ENCODE results near the gene GASK1A.
"Not testable (repeated sequence)": the region's sequence is repeated elsewhere in the genome, so short reads cannot be mapped to it uniquely, and the experiment has no call there.

Gene GASK1A

DNA sequence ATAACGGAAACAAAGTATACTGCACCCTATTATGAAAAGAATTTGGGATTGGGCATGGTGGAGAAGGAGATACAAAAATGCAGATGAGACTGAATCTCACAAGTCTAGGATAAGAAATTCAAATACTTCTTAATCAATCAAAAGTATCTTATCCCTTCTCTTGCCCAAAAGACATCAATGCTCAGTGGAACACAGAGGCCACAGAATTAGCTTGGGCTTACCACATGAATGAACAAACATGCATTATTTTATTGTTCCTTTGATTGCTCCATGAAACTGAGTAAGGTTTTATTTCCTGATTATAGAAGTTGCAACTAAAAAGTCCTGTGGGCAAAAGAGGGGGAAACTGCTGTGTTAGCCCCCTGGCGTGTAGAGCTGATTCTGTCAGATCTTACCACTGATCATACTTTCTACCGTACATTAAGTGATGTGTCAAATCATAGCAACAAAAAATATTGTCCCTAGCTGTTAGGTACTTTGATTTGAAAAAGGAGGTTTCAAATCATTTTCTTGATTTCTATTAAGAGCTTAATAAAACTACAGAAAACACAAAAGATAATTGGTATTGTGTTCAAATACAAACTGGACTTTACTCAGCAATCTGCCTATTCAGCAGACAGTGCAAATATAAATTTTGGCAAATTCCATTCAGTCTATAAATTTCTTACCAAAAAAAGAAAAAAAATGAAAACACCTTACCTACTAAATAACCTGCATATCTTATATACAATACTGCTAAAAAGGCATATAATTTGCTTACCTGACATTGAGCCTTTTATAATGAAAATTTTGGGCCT, 7.9 kb upstream of the GASK1A start:
- TF ChIP-seq ZNF274 (IDR thresholded peaks at IDR 0.05; ENCODE audit: low read depth, low read length) = no peak

DNA sequence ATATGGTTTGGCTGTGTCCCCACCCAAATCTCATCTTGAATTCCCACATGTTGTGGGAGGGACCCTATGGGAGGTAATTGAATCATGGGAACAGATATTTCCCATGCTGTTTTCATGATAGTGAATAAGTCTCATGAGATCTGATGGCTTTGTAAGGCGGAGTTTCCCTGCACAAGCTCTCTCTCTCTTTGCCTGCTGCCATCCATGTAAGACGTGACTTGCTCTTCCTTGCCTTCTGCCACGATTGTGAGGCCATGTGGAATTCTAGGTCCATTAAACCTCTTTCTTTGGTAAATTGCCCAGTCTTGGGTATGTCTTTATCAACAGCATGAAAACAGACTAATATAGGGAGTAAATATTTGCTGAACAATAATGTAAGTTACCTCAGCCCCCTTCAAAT, 4.2 kb upstream of the GASK1A start:
- H3K4me3 ChIP-seq (ENCODE audit: low read length) = not testable (repeated sequence)

More for the DNA sequence above, 7.9 kb upstream of the GASK1A start:
- H3K4me3 ChIP-seq (ENCODE audit: low read length) = no peak overlapping the region

DNA sequence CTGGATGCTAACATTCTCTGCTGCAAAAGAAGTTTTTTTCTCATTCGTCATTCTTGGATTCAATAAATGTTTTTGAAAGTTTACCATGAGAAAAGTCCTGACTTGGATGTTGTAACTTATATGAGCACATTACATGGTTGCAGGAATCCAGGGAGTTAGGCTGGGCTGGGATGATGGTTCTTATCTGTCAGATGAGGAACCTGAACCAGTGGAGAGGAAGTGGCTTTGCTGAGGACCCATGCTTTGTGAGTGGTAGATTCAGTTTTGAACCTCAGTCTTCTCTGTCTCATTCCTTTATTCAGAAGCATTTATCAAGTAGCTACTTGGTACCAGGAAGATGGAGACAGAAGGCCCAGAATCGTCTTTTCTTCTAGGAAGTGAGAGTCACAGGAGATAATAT, 3.7 kb upstream of the GASK1A start:
- TF ChIP-seq ZNF274 (IDR thresholded peaks at IDR 0.05; ENCODE audit: low read depth, low read length) = no peak
- H3K4me3 ChIP-seq (ENCODE audit: low read length) = no peak overlapping the region

DNA sequence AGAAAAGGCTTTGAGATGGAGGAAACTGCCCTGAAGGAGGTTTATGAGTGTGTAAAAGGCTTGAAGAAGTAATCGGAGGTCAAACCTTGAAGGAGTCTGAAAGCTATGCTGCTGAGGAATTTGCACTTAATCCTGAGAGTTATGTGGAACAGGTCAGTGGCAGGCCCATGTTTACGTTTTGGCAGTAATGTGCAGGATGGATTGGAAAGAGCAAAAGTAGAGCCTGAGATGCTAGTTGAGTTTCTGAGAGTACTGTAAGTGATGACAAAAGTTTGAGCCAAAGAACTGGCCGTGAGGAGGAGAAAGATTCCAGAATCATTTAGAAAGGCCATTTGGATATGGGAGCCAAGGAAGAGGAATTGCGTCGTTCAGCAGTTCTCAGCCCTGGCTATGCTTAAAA, 3.2 kb upstream of the GASK1A start:
- H3K4me3 ChIP-seq (ENCODE audit: low read length) = no peak overlapping the region
- TF ChIP-seq ZNF274 (IDR thresholded peaks at IDR 0.05; ENCODE audit: low read depth, low read length) = no peak

DNA sequence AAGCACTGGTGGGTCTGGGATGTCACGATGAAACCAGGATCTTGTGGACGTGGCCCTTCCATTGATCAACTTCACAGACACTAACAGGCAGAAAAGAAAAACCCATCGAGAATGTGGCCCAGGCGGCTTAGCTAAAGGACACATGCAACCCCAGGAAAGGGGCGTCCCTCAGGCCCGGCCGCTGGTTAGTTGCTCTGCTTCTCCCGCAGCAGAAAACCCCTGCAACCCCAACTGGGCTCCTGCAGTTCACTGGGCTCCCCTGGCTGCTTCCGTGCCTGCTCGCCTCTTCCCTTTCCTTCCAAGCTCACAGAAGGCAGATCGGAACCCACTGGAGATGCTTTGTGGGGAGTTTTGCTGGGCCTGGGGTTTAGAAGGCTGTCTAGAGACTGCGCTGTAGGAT, 1.1 kb downstream of the GASK1A start:
- H3K4me3 ChIP-seq (ENCODE audit: low read length) = no peak overlapping the region
- no peak for TF ChIP-seq ZNF274 (IDR thresholded peaks at IDR 0.05; ENCODE audit: low read depth, low read length)

DNA sequence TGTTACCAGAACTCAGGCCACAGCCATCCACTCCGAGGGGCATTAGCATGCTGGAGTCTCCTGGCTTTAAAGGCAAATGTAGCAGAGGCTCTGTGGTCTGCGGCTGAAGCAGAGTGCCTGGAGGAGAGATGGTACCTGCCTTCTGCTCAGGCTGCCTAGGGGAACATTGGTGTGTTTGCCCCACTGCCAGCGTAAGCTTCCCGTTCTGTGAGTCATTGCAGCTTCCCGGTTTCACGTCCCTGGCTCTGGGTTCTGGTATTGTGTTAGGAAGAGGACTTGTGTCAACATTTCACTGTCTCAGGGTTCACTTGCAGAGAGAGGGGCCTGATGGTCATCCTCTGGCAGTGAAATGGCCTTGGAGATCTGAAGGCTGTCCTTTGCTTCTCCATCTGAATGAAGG, 1.8 kb downstream of the GASK1A start:
- TF ChIP-seq ZNF274 (IDR thresholded peaks at IDR 0.05; ENCODE audit: low read depth, low read length) = no peak

DNA sequence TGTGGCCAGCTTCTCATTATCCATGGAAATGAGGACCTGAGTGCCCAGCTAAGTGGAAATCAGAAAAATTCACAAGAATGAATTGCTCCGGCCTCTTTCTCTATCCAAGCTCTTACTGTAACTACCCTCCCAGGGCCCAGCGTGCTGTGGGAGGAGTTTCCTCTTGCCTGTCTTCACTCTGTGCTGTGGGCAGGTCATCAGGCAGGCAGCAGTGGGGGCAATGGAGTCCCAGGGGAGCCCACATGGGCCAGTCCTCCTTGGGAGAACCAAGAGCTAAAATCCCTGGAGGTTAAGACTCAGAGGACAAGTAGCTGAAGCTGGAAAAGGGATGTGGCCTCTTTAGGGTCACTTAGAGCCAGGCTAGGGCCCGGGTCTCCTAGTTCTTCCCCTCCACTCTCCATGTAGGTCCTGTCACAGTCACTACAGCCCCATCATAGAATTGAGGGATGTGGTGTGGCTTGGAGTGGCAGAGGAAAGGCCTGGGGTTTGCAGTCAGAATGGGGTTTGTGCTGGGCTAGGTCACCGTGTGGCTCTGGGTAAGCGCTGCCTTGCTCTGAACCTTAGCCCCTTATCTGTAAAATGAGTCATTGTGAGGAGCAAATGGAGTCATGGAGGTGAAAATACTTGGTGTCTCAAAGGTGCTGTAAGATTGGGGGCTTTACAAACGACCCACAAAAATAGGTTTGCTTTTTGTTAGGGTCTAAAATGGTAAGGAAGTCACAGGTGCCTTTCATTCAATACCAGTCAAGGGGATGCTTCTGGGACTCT, 3.7 kb downstream of the GASK1A start:
- no peak overlapping the region for H3K4me3 ChIP-seq (ENCODE audit: low read length)
- no peak for TF ChIP-seq ZNF274 (IDR thresholded peaks at IDR 0.05; ENCODE audit: low read depth, low read length)

More for the DNA sequence above, 1.8 kb downstream of the GASK1A start:
- no peak overlapping the region for H3K4me3 ChIP-seq (ENCODE audit: low read length)

DNA sequence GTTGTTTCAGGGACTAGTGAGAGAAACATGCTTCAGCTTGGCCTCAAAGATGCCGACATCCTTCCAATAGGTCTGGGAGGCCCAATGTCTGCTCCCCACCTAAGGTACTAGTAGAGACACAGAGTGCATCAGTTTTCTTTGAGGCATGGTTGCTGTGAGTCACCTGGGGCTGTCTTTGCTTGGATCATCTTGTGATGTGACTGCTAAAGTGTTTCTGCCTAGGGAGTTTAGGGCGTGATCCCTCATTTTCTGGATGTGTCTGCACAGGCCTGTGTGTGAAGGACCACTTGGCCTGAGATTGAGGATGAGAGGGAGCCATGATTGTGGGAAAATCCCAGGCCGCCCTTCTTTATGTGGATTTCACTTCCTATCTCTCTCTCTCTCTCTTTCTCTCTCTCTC, 4.8 kb downstream of the GASK1A start:
- no peak overlapping the region for H3K4me3 ChIP-seq (ENCODE audit: low read length)
- TF ChIP-seq ZNF274 (IDR thresholded peaks at IDR 0.05; ENCODE audit: low read depth, low read length) = no peak

DNA sequence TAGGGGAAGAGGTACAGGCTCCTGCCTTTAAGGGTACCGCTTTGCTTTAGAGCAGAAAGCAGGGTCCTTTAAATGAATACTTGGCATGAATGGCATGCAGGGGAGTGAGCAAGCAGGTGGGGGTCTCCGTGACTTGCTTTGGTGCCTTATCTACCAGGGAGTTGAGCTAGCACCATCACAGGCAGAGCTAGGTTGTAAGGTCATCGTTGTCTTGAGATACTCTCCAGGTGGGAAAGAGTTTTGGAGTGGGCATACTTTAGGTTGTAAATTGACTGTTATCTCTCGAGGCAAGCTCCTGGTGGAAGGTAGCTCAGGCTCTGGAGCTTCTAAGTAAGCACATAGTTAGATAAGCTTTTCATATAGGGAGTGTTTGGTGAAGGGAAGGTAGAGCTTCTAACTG, 5.6 kb downstream of the GASK1A start:
- H3K4me3 ChIP-seq (ENCODE audit: low read length) = no peak overlapping the region
- no peak for TF ChIP-seq ZNF274 (IDR thresholded peaks at IDR 0.05; ENCODE audit: low read depth, low read length)

DNA sequence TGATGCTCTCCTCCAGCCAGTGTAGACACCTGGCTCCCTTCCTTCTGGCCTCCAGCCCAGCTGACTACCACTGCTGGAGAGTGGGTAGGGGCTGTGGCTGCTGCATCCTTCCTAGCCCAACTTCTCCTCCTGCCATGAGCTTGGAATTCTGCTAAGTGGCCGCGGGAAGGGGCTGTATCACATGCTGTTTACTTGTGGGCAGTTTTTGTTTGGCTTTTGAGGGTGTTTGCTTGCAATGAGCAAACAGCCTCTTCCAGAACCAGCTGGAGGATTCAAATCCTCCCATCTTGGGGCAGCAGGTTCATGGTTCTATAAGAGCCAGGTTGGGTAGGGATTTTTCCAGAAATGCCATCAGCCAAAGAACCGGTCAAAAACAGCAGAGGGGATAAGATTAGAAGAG, 9.0 kb downstream of the GASK1A start:
- TF ChIP-seq ZNF274 (IDR thresholded peaks at IDR 0.05; ENCODE audit: low read depth, low read length) = no peak
- no peak overlapping the region for H3K4me3 ChIP-seq (ENCODE audit: low read length)

DNA sequence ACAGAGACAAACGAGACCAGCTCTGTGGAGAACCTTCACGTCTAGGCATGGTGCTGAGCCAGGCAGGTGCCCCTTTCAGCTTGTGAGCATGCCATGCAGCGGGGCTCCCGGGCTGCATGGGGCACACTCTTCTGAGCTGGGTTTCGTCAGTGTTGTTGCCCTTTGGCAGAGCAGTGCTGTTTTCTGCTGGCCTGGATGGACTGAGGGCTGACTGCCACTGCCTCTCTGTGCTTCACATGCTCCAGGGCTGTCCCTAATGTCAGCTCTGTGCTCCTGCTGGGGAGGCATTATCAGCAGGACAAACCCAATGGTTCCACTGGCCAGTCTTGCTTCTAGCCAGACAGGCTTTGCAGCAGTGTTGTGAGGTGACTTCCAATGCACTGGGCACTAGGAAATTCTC, 9.5 kb downstream of the GASK1A start:
- H3K4me3 ChIP-seq (ENCODE audit: low read length) = no peak overlapping the region
- no peak for TF ChIP-seq ZNF274 (IDR thresholded peaks at IDR 0.05; ENCODE audit: low read depth, low read length)

DNA sequence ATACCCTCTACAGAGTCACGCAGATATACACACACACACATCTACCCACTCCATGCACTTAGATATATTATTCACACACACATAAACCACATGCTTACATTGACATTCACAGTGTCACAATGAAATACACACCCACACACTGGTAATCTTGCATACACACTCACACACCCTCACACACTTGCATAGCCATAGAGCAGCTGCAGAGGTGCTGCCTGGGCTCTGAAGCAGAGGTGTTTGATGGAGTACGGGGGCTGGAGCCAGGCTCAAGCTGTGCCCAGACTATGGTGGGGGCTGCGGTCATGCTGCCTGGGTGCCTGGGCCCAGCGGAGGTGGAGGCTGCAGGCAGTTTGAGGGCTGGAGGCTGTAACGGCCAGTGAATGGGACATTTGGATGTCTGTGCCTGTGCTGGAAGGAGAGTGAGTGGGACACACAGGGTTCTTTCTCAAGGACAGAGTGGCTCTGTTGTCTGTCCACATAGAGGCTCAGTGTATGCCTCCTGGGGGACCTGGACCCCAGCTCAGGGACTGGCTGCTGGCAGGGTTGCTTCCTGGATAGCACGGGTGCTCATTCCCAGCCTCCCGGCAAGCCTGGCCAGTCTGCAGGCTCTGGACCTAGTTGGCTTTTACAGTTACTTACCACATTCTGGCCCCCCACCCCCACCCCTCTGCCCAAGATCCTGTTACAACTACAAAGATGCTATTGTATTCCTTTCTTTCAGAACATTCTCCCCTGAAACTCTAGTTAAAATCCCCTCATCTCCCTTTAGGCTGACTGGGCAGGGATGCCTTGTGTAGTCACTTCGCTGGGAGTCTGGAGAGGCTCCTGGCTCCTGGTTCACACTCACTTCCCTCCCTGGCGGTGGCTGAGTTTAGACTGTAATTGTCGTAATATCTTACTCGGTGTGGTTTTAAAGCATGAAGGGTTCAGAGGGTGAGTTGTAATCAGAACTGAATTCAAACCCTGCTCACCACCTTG, 12.5 kb downstream of the GASK1A start:
- no peak overlapping the region for H3K4me3 ChIP-seq (ENCODE audit: low read length)
- no peak for TF ChIP-seq ZNF274 (IDR thresholded peaks at IDR 0.05; ENCODE audit: low read depth, low read length)

DNA sequence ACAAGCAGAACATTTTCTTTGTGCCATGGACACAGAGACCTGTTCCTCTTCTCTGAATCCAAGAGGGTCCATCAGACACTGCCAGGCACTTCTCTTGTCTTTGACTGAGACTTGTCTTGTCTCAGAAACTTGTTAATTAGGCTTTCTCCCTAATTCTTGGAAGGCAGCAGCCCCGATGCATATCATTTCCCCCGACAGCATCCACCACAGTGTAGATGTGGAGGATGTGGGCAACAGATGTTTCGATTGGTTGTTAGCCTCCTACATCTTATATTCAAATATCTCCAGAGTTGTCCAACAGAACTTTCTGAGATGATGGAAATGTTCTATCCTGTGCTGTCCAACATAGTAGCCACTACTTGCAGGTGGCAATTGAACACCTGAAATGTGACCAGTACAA, 15.5 kb downstream of the GASK1A start:
- no peak for TF ChIP-seq ZNF274 (IDR thresholded peaks at IDR 0.05; ENCODE audit: low read depth, low read length)

DNA sequence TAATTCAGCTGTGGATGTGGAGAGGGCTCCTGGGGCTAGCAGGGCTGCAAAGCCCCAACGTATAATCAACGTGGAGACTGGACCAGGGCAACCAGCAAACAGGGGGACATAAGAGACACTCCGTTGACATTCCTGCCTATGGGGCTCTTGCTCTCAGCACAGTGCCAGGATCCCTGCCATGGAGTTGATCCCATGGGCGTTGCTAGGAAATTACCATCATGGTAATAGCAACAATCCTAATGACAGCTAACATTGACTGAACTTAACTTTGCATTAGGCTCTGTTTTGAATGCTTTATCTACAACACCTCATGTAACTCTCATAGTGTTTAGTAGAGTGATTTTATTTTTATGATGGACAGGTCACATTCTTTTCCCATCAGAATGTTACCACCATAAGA, 16.9 kb downstream of the GASK1A start:
- no peak overlapping the region for H3K4me3 ChIP-seq (ENCODE audit: low read length)
- TF ChIP-seq ZNF274 (IDR thresholded peaks at IDR 0.05; ENCODE audit: low read depth, low read length) = no peak

More for the DNA sequence above, 15.5 kb downstream of the GASK1A start:
- H3K4me3 ChIP-seq (ENCODE audit: low read length) = no peak overlapping the region

Measured in GM08714 (cell line).